Loucy (cell line): Measurements from ENCODE around the gene WDR11.

Experiments
- EZH2phosphoT487 ChIP-seq: fragments of 200-600 bp; IDR thresholded peaks from 2 replicates; pipeline ENCODE4 v1.6.1; 2018; ENCODE audit warnings: antibody characterized with exemption, mild to moderate bottlenecking, moderate library complexity, borderline replicate concordance
- TF ChIP-seq, protein P1 (sequence below): fragments of 200-600 bp; sonication (generic); conservative IDR thresholded peaks from 2 replicates; pipeline ENCODE4 v1.5.1; 2014; ENCODE audit warnings: mild to moderate bottlenecking, antibody characterized with exemption, low read length

DNA sequence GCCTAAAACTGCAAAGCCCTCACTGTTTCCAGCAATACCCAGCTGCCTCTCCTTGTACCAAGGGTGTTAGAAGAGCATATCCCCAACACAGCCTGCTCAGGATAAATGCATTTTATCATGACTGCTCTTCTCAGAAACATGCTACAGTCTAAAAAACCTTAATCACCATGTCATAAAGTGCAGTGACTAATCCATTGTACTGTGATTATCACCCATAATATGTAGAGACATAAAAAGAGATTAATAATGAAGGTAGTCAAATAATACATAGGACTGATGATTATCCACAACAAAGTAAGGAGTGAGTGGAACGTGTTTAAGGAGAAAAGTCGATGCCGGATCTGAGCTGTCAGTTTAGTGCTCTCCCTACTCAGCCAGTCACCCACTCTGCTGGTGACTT lies 12.2 kb upstream of the WDR11 start:
- TF ChIP-seq, protein P1, sequence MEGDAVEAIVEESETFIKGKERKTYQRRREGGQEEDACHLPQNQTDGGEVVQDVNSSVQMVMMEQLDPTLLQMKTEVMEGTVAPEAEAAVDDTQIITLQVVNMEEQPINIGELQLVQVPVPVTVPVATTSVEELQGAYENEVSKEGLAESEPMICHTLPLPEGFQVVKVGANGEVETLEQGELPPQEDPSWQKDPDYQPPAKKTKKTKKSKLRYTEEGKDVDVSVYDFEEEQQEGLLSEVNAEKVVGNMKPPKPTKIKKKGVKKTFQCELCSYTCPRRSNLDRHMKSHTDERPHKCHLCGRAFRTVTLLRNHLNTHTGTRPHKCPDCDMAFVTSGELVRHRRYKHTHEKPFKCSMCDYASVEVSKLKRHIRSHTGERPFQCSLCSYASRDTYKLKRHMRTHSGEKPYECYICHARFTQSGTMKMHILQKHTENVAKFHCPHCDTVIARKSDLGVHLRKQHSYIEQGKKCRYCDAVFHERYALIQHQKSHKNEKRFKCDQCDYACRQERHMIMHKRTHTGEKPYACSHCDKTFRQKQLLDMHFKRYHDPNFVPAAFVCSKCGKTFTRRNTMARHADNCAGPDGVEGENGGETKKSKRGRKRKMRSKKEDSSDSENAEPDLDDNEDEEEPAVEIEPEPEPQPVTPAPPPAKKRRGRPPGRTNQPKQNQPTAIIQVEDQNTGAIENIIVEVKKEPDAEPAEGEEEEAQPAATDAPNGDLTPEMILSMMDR: no peak
- no peak for TF ChIP-seq EZH2phosphoT487
